SU-DHL-6 (cell line): ENCODE results near the gene FCAR.
"Not testable (repeated sequence)": the region's sequence is repeated elsewhere in the genome, so short reads cannot be mapped to it uniquely, and the experiment has no call there.

ENCODE experiments used
- EZH2phosphoT487 ChIP-seq: fragments of 200-600 bp; sonication (generic), shearing (Covaris generic); conservative IDR thresholded peaks from 2 replicates; pipeline ENCODE4 v1.6.1; 2018; ENCODE audit warnings: mild to moderate bottlenecking, antibody characterized with exemption, low read length, moderate library complexity, mixed read lengths
- TF ChIP-seq, protein P1 (sequence below): fragments of 200-600 bp; sonication (generic); IDR thresholded peaks from one replicate; pipeline ENCODE4 v1.5.1; 2017; ENCODE audit warnings: antibody characterized with exemption, mild to moderate bottlenecking, low read length, moderate library complexity; ENCODE audit not compliant: insufficient read depth, poor library complexity, severe bottlenecking

DNA sequence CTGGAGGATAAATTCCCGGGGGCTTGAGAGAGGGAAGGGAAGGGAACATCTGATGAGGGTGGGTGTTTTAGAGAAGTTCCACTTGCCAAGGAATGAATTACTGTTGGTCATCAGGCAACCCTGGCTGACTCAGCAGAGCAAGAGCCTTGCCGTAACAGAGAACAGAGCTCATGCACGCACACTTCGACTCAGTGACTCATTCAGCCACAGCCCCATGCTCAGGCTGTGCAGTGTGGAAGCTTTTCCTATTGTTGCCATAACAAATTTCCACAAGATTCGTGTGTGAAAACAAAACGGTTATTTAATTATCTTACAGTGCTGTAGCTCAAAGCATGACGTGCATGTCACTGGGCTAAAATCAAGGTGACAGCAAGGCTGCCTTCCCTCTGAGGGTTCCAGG is 14.6 kb upstream of the FCAR start:
- TF ChIP-seq, protein P1, sequence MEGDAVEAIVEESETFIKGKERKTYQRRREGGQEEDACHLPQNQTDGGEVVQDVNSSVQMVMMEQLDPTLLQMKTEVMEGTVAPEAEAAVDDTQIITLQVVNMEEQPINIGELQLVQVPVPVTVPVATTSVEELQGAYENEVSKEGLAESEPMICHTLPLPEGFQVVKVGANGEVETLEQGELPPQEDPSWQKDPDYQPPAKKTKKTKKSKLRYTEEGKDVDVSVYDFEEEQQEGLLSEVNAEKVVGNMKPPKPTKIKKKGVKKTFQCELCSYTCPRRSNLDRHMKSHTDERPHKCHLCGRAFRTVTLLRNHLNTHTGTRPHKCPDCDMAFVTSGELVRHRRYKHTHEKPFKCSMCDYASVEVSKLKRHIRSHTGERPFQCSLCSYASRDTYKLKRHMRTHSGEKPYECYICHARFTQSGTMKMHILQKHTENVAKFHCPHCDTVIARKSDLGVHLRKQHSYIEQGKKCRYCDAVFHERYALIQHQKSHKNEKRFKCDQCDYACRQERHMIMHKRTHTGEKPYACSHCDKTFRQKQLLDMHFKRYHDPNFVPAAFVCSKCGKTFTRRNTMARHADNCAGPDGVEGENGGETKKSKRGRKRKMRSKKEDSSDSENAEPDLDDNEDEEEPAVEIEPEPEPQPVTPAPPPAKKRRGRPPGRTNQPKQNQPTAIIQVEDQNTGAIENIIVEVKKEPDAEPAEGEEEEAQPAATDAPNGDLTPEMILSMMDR: not testable (repeated sequence)
- TF ChIP-seq EZH2phosphoT487: not testable (repeated sequence)
